Osteocyte (in vitro differentiated cells): Measurements from ENCODE around the gene ZZZ3. TPM values are rescaled to one million over a fixed set of nuclear protein-coding genes. Genes with fewer than 3 reads are reported as not detected.
"Not testable (repeated sequence)": the region's sequence is repeated elsewhere in the genome, so short reads cannot be mapped to it uniquely, and the experiment has no call there.

Experiments
- DNase-seq: peaks from one replicate; pipeline ENCODE4 v3.0.0; 2021; ENCODE audit warnings: mixed read lengths; ENCODE audit not compliant: unreplicated experiment; ENCODE audit errors: extremely low spot score
- H3K27ac Mint-ChIP-seq: one replicate; pipeline ENCODE4 v1.8.0; 2021; ENCODE audit warnings: mild to moderate bottlenecking, mixed read lengths; ENCODE audit not compliant: unreplicated experiment
- H3K27me3 Mint-ChIP-seq: one replicate; pipeline ENCODE4 v1.8.0; 2021; ENCODE audit warnings: mixed read lengths; ENCODE audit not compliant: unreplicated experiment
- H3K36me3 Mint-ChIP-seq: one replicate; pipeline ENCODE4 v1.8.0; 2021; ENCODE audit warnings: mixed read lengths; ENCODE audit not compliant: unreplicated experiment
- H3K4me1 Mint-ChIP-seq: one replicate; pipeline ENCODE4 v1.8.0; 2021; ENCODE audit warnings: mixed read lengths; ENCODE audit not compliant: unreplicated experiment
- H3K4me3 Mint-ChIP-seq: one replicate; pipeline ENCODE4 v1.8.0; 2021; ENCODE audit warnings: mild to moderate bottlenecking, moderate library complexity, mixed read lengths; ENCODE audit not compliant: unreplicated experiment
- H3K9me3 Mint-ChIP-seq: one replicate; pipeline ENCODE4 v1.8.0; 2021; ENCODE audit warnings: mixed read lengths; ENCODE audit not compliant: unreplicated experiment
- total RNA-seq: library from RNA; stranded (reverse); gene quantifications from 2 replicates; pipeline ENCODE4 v1.2.1, GENCODE V29; 2021
- TF ChIP-seq, protein P1 (sequence below): fragments of 200-600 bp; sonication (generic); IDR thresholded peaks from 2 replicates; pipeline ENCODE4 v1.5.0; 2021; ENCODE audit warnings: antibody characterized with exemption, mild to moderate bottlenecking, moderate library complexity

ZZZ3 gene
- total RNA-seq, 1 donor from 2014 or later: 54.3 TPM

DNA sequence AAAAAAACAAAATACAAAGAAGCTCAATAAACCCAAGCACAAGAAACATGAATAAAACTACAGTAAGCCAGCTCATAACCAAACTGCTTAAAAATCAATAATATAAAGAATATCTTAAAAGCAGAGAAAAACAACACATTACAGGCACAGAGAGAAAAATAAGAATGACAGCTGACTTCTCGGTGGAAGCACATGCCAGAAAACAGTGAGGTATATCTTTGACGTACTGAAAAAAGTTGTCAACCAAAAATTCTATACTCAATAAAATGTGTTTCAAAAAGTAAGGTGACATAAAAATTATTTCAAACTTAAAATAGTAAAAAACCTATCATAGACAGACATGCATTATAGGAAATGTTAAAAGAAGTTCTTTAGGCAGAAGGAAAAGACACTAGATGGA lies 33.3 kb downstream of the ZZZ3 start:
- H3K36me3 Mint-ChIP-seq: peaks cover 45% of the 10 kb centered on the region
- no peaks in the 10 kb centered on the region for H3K27me3 Mint-ChIP-seq
- TF ChIP-seq, protein P1, sequence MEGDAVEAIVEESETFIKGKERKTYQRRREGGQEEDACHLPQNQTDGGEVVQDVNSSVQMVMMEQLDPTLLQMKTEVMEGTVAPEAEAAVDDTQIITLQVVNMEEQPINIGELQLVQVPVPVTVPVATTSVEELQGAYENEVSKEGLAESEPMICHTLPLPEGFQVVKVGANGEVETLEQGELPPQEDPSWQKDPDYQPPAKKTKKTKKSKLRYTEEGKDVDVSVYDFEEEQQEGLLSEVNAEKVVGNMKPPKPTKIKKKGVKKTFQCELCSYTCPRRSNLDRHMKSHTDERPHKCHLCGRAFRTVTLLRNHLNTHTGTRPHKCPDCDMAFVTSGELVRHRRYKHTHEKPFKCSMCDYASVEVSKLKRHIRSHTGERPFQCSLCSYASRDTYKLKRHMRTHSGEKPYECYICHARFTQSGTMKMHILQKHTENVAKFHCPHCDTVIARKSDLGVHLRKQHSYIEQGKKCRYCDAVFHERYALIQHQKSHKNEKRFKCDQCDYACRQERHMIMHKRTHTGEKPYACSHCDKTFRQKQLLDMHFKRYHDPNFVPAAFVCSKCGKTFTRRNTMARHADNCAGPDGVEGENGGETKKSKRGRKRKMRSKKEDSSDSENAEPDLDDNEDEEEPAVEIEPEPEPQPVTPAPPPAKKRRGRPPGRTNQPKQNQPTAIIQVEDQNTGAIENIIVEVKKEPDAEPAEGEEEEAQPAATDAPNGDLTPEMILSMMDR: no peak
- H3K27ac Mint-ChIP-seq: no peak overlapping the region
- peaks cover 29% of the 10 kb centered on the region for H3K4me1 Mint-ChIP-seq
- H3K9me3 Mint-ChIP-seq: peaks cover 15% of the 10 kb centered on the region
- DNase-seq: no peak
- no peak overlapping the region for H3K4me3 Mint-ChIP-seq

DNA sequence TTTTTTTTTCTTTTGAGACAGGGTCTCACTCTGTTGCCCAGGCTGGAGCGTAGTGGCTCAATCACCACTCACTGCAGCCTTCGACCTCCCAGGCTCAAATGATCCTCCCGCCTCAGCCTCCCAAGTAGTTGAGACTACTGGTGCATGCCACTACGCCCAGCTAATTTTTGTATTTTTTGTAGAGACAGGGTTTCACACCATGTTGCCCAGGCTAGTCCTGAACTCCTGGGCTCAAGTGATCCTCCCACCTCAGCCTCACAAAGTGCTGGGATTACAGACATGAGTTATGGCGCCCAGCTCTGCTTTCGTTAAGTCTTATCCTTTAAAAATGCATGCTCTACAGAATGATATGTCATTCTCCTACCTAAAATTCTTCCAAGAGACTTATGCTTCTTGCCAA lies 36.2 kb downstream of the ZZZ3 start:
- Mint-ChIP-seq H3K36me3 (peaks cover 48% of the 10 kb centered on the region), H3K9me3 (peaks cover 15% of the 10 kb centered on the region), H3K4me1 (peaks cover 11% of the 10 kb centered on the region)
- H3K27ac Mint-ChIP-seq, DNase-seq, H3K4me3 Mint-ChIP-seq, H3K27me3 Mint-ChIP-seq: not testable (repeated sequence)

DNA sequence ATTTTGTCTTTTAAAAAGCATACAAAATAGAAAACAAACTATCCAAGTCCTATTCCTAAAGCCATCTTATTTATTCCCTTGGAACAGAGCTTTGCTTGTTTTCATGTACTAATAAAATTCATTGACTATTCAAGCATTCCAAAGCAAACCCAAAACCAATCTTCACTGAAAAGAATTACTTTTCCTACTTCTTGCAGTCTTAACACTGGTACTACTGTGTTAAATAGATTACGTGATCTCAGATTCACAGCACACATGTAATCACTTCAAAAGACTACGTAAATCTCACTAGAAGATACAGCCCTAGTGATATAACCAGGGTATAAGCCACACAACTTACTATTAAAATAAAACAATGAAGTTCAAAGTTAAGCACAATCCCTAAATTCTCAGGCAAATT lies 39.0 kb downstream of the ZZZ3 start:
- no peaks in the 10 kb centered on the region for H3K27me3 Mint-ChIP-seq
- H3K4me1 Mint-ChIP-seq: peaks cover 14% of the 10 kb centered on the region
- peaks cover 7% of the 10 kb centered on the region for H3K9me3 Mint-ChIP-seq
- no peak for DNase-seq
- TF ChIP-seq, protein P1: no peak
- H3K4me3 Mint-ChIP-seq: no peak overlapping the region
- no peak overlapping the region for H3K27ac Mint-ChIP-seq
- H3K36me3 Mint-ChIP-seq: peaks cover 36% of the 10 kb centered on the region

DNA sequence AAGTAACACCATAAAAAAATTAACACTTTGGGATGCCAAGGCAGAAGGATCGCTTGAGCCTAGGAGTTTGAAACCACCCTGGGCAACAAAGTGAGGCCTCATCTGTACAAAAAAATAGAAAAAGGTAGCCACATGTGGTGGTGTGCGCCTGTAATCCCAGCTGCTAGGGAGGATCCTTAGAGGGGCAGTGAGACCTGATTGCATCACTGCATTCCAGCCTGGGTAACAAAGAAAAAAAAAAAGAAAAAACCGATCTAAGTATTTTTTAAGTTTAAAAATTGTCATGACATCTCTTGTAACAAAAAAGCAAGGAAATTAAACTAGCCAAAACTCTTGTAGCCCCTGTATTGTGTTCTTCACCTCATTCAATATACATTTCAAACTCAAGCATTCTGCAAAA lies 39.5 kb downstream of the ZZZ3 start:
- H3K36me3 Mint-ChIP-seq: peaks cover 32% of the 10 kb centered on the region
- H3K4me1 Mint-ChIP-seq: peaks cover 18% of the 10 kb centered on the region
- TF ChIP-seq, protein P1: no peak
- no peak for DNase-seq
- no peak overlapping the region for H3K4me3 Mint-ChIP-seq
- H3K9me3 Mint-ChIP-seq: peaks cover 5% of the 10 kb centered on the region
- H3K27ac Mint-ChIP-seq: no peak overlapping the region
- H3K27me3 Mint-ChIP-seq: no peaks in the 10 kb centered on the region

DNA sequence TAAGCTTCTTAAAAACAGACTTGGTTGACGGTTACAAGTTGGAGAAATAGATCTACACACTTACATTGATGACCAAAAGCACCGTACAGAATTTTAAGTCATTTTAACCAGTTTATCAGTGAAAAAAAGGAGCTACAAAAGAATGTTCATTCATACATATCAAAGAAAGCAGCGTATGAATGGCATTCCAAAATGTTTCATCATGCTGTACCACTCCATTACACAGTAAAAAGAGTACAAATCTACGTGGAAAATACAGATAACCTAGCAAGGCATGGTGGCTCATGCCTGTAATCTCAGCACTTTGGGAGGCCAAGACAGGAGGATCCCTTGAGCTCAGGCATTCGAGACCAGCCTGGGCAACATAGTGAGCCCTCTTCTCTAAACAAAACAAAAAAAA lies 40.3 kb downstream of the ZZZ3 start:
- DNase-seq: no peak
- Mint-ChIP-seq H3K27me3 (no peaks in the 10 kb centered on the region), H3K4me3 (no peak overlapping the region), H3K9me3 (peaks cover 5% of the 10 kb centered on the region), H3K36me3 (peaks cover 32% of the 10 kb centered on the region), H3K27ac (no peak overlapping the region), H3K4me1 (peaks cover 18% of the 10 kb centered on the region)
- TF ChIP-seq, protein P1: no peak

DNA sequence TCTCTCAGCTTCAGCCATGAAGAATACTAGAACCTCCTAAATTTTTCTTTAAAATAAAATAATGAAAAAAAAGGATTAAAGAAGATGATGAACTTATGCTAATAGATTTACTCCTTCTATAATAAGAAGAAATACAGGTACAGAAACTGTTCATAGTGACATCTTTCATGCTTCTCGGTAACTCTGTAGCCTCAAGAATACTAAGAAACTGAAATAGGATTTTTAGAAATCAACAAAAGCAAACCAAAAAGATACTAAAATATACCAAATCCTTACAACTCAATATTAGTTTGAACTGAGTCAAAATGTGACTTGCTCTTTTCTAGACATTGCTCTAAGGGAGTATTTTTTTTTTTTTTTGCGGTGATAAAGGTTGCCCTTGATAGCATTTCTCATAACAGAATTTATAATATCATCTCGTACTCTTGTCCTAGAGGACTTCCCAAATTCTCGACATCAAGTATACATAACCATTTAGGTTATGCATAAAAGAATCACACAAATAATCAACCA lies 42.8 kb downstream of the ZZZ3 start:
- TF ChIP-seq, protein P1: no peak
- Mint-ChIP-seq H3K4me1 (peaks cover 18% of the 10 kb centered on the region), H3K27ac (no peak overlapping the region)

More for the DNA sequence above, 42.8 kb downstream of the ZZZ3 start:
- H3K36me3 Mint-ChIP-seq: peaks cover 23% of the 10 kb centered on the region
- H3K9me3 Mint-ChIP-seq: no peaks in the 10 kb centered on the region
- no peak for DNase-seq
- no peaks in the 10 kb centered on the region for H3K27me3 Mint-ChIP-seq
- H3K4me3 Mint-ChIP-seq: no peak overlapping the region
